Progenitor cell of endocrine pancreas (in vitro differentiated cells): Measurements from ENCODE around the gene TRAPPC2L. TPM values are rescaled to one million over a fixed set of nuclear protein-coding genes. Genes with fewer than 3 reads are reported as not detected.
"Not testable (repeated sequence)": the region's sequence is repeated elsewhere in the genome, so short reads cannot be mapped to it uniquely, and the experiment has no call there.

Experiments
- DNase-seq: peaks from one replicate; pipeline ENCODE4 v3.0.0; 2021; ENCODE audit warnings: low spot score; ENCODE audit not compliant: unreplicated experiment
- H3K27ac Mint-ChIP-seq: 2 replicates; pipeline ENCODE4 v1.8.0; 2021; ENCODE audit warnings: mild to moderate bottlenecking, moderate library complexity, mixed read lengths
- H3K27me3 Mint-ChIP-seq: 2 replicates; pipeline ENCODE4 v1.8.0; 2021; ENCODE audit warnings: mixed read lengths
- H3K36me3 Mint-ChIP-seq: 2 replicates; pipeline ENCODE4 v1.8.0; 2022; ENCODE audit warnings: mixed read lengths; ENCODE audit not compliant: insufficient read depth
- H3K4me1 Mint-ChIP-seq: 2 replicates; pipeline ENCODE4 v1.8.0; 2021; ENCODE audit warnings: low read depth, mixed read lengths
- H3K4me3 Mint-ChIP-seq: 2 replicates; pipeline ENCODE4 v1.8.0; 2021; ENCODE audit warnings: low read depth, mild to moderate bottlenecking, moderate library complexity, mixed read lengths
- H3K9me3 Mint-ChIP-seq: 2 replicates; pipeline ENCODE4 v1.8.0; 2021; ENCODE audit warnings: low read depth, mixed read lengths
- total RNA-seq: library from RNA; stranded (reverse); gene quantifications from 2 replicates; pipeline ENCODE4 v1.2.1, GENCODE V29; 2021
- TF ChIP-seq, protein P1 (sequence below): fragments of 200-600 bp; sonication (generic); IDR thresholded peaks from one replicate; pipeline ENCODE4 v1.5.0; 2021; ENCODE audit warnings: antibody characterized with exemption, mild to moderate bottlenecking; ENCODE audit not compliant: unreplicated experiment

Gene TRAPPC2L
- total RNA-seq, 1 donor from 2014 or later = 74.9 TPM

DNA sequence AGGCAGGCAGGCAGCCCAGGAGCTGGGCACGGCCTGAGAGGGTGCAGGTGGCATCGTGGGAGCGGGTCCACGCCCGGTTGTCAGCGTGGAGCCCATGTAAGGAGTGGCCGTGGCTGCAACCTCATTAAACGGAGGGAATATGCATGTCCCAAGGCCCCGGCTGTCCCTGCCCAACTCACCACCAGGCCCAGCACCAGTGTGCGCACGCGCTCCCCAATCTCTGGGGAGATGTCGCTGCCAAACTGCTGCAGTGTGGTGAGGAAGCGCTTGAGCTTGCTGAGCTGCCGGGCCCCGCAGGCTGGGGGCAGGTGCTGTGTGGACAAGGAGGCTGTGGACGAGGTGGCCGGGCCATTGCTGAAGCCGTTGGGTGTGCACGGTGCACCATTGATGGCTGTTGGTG is 35.1 kb downstream of the TRAPPC2L start:
- no peaks in the 10 kb centered on the region for H3K27me3 Mint-ChIP-seq
- no peak for DNase-seq
- H3K4me3 Mint-ChIP-seq = no peak overlapping the region
- H3K36me3 Mint-ChIP-seq = peaks cover 3% of the 10 kb centered on the region
- peak overlapping the region; percentile 83 for H3K27ac Mint-ChIP-seq
- H3K4me1 Mint-ChIP-seq = no peaks in the 10 kb centered on the region
- TF ChIP-seq, protein P1, sequence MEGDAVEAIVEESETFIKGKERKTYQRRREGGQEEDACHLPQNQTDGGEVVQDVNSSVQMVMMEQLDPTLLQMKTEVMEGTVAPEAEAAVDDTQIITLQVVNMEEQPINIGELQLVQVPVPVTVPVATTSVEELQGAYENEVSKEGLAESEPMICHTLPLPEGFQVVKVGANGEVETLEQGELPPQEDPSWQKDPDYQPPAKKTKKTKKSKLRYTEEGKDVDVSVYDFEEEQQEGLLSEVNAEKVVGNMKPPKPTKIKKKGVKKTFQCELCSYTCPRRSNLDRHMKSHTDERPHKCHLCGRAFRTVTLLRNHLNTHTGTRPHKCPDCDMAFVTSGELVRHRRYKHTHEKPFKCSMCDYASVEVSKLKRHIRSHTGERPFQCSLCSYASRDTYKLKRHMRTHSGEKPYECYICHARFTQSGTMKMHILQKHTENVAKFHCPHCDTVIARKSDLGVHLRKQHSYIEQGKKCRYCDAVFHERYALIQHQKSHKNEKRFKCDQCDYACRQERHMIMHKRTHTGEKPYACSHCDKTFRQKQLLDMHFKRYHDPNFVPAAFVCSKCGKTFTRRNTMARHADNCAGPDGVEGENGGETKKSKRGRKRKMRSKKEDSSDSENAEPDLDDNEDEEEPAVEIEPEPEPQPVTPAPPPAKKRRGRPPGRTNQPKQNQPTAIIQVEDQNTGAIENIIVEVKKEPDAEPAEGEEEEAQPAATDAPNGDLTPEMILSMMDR = no peak
- H3K9me3 Mint-ChIP-seq = no peaks in the 10 kb centered on the region

DNA sequence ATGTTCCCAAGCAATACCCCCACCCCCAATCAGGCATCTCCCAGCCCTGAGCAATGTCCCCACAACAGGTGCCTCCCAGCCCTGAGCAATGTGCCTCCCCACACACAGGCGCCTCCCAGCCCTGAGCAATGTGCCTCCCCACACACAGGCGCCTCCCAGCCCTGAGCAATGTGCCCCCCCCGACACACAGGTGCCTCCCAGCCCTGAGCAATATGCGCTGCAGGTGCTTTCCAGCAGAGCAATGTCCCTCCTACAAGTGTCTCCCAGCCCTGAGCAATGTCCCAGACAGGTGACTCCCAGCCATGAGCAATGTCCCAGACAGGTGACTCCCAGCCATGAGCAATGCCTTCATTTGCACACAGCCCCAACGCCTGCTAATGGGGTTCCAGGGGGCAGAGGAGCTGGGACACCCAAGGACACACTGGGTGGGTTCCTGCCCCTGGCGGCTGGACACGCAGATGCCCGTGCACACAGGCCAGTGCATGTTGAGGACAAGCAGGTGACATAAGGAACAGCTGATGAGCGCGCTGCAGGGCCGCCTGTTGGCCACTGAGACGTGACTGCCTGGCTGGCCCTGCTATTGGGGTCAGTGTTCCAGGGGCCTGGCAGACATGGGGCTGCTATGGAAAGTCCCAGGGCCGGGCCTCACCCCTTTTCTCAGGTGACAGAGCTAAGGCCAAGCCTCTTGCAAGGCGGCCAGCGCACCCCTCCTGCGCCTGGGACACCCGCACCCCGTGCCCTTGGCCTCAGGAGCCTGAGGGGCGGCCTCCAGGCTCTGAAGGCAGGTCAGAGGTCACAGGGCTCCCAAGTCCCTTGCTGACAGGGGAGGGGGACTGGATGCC is 36.4 kb downstream of the TRAPPC2L start:
- no peak for DNase-seq
- TF ChIP-seq, protein P1 = no peak
- no peaks in the 10 kb centered on the region for H3K9me3 Mint-ChIP-seq
- no peak overlapping the region for H3K4me3 Mint-ChIP-seq
- no peaks in the 10 kb centered on the region for H3K4me1 Mint-ChIP-seq
- no peaks in the 10 kb centered on the region for H3K27me3 Mint-ChIP-seq
- H3K27ac Mint-ChIP-seq = no peak overlapping the region
- peaks cover 3% of the 10 kb centered on the region for H3K36me3 Mint-ChIP-seq

DNA sequence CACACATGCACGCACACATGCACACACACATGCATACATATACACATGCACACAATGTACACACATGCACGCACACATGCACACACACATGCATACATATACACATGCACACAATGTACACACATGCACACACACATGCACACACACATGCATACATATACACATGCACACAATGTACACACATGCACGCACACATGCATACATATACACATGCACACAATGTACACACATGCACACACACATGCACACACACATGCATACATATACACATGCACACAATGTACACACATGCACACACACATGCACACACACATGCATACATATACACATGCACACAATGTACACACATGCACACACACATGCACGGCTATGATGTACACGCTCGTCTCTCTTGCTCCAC is 37.3 kb downstream of the TRAPPC2L start:
- H3K4me1 Mint-ChIP-seq, H3K4me3 Mint-ChIP-seq, DNase-seq, H3K9me3 Mint-ChIP-seq, H3K27ac Mint-ChIP-seq, H3K27me3 Mint-ChIP-seq, H3K36me3 Mint-ChIP-seq: not testable (repeated sequence)

DNA sequence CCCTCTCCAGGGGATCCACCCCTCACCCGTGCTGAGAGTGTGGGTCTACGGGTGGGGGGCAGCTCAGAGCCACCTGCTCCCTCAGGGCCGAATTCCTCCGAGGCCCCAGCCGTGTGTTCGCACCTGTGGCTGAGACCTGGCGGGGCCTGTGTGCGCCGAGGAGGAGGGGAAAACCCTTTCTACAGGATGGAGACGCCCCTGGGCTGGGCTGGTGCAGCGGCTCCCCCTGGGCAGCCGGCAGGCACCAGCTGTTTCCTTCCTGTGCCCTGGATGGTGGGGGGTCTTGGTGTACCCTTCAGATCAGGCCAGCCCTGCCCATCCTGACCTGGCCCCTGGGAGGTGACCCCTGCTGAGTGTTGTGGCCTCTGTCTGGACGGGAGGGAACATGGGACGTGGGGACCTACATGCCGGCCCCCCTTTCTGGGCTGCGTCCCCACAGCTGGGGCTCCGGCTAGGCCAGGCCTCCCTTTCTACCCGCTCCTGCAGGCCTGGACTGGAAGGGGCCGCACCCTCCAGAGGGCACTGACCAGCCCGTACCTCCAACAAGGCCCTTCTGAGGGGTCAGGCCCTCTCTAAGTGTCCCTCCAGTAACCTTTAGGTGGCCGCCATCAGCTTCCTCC is 37.9 kb downstream of the TRAPPC2L start:
- Mint-ChIP-seq H3K36me3 (peaks cover 3% of the 10 kb centered on the region), H3K27ac (no peak overlapping the region), H3K4me3 (no peak overlapping the region), H3K9me3 (no peaks in the 10 kb centered on the region), H3K27me3 (no peaks in the 10 kb centered on the region), H3K4me1 (no peaks in the 10 kb centered on the region)
- TF ChIP-seq, protein P1 = no peak
- no peak for DNase-seq

DNA sequence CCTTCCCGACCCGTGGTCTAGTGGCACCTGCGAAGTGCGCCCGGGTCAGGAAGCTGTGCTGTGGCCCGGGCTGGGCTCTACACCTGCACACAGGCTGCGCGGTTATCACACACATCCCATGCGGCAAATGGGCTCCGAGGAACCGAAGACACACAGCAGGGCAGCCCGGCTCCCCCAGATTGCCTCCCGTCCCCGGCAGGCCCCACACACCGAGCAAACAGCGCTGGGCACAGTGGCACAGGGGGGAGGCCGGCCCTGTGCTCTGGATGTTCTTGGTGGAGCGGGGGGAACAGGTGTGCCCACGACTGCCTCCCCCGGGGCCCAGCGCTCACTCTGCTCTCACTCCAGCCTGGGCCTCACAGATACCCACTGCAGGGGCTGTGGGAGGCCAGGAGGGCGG is 38.4 kb downstream of the TRAPPC2L start:
- TF ChIP-seq, protein P1 = no peak
- H3K27ac Mint-ChIP-seq = no peak overlapping the region
- no peak overlapping the region for H3K4me3 Mint-ChIP-seq
- no peak for DNase-seq
- peaks cover 3% of the 10 kb centered on the region for H3K36me3 Mint-ChIP-seq
- no peaks in the 10 kb centered on the region for H3K9me3 Mint-ChIP-seq
- H3K27me3 Mint-ChIP-seq = no peaks in the 10 kb centered on the region
- no peaks in the 10 kb centered on the region for H3K4me1 Mint-ChIP-seq
